ENCODE data around the gene SLC7A7. TPM values are rescaled to one million over a fixed set of nuclear protein-coding genes. Genes with fewer than 3 reads are reported as not detected.

The SLC7A7 gene
- total and polyA plus RNA-seq, 4 donors: 2.8 to 14.3 (median 8.8) TPM

GRCh38 chr14:22802860-22803686 is 12.2 kb downstream of the SLC7A7 start:
- H3K27ac ChIP-seq (ENCODE audit: low read depth in 1 of 2, low read length in 2 of 2): no peak overlapping the region
- no peaks in the 10 kb centered on the region for H3K27me3 ChIP-seq (ENCODE audit: control insufficient read depth in 4 of 4, insufficient read depth in 4 of 4, low read length in 3 of 4)
- H3K36me3 ChIP-seq (ENCODE audit: control insufficient read depth in 4 of 4, insufficient read depth in 3 of 4, low read depth in 1 of 4, low read length in 3 of 4): no peaks in the 10 kb centered on the region
- no peak overlapping the region for H3K4me3 ChIP-seq (ENCODE audit: low read depth in 1 of 3, low read length in 3 of 3)
- H3K9ac ChIP-seq (ENCODE audit: low read depth in 1 of 2, low read length in 2 of 2): no peak overlapping the region
- peaks cover 0 to 2% (median 0%) of the 10 kb centered on the region in 4 donors for H3K4me1 ChIP-seq (ENCODE audit: control insufficient read depth in 4 of 4, insufficient read depth in 4 of 4, low read length in 3 of 4)
- TF ChIP-seq TAF1 (conservative IDR thresholded peaks at IDR 0.05) (no peak), HNF4G (IDR thresholded peaks at IDR 0.05) (no peak), FOXA1 (IDR thresholded peaks at IDR 0.05) (no peak), ATF3 (IDR thresholded peaks at IDR 0.05) (no peak), CTCF (IDR thresholded peaks at IDR 0.05; ENCODE audit: low read depth, low read length, missing input control) (no peak), RXRA (IDR thresholded peaks at IDR 0.05) (no peak), HNF4A (conservative IDR thresholded peaks at IDR 0.05) (no peak), GABPA (IDR thresholded peaks at IDR 0.05 in 1 of 2, conservative IDR thresholded peaks at IDR 0.05 in 1 of 2) (no peak)
- DNase-seq (ENCODE audit: low spot score): no peak
- WGBS: 88% methylated on average over 12 of the region's 12 CpGs
- H3K9me3 ChIP-seq (ENCODE audit: control insufficient read depth in 4 of 4, low read length in 3 of 4): no peaks in the 10 kb centered on the region

- no peak overlapping the region for H3K27ac ChIP-seq (ENCODE audit: low read depth in 1 of 2, low read length in 2 of 2)
- H3K9ac ChIP-seq (ENCODE audit: low read depth in 1 of 2, low read length in 2 of 2): no peak overlapping the region
- no peaks in the 10 kb centered on the region for H3K36me3 ChIP-seq (ENCODE audit: control insufficient read depth in 4 of 4, insufficient read depth in 3 of 4, low read depth in 1 of 4, low read length in 3 of 4)
- H3K4me3 ChIP-seq (ENCODE audit: low read depth in 1 of 3, low read length in 3 of 3): no peak overlapping the region
- H3K9me3 ChIP-seq (ENCODE audit: control insufficient read depth in 4 of 4, low read length in 3 of 4): no peaks in the 10 kb centered on the region
- TF ChIP-seq HNF4A (conservative IDR thresholded peaks at IDR 0.05) (peak in 1 of 2 donors; percentile 27), ZBTB33 (IDR thresholded peaks at IDR 0.05) (no peak), FOXA1 (IDR thresholded peaks at IDR 0.05) (no peak), TAF1 (conservative IDR thresholded peaks at IDR 0.05) (no peak), SP1 (IDR thresholded peaks at IDR 0.05) (no peak), MAX (IDR thresholded peaks at IDR 0.05) (no peak), RXRA (IDR thresholded peaks at IDR 0.05) (peak in 1 of 2 donors; percentile 32), EGR1 (IDR thresholded peaks at IDR 0.05; ENCODE audit: low read depth in 2 of 2) (peak in 1 of 2 donors; percentile 26), NR2F2 (IDR thresholded peaks at IDR 0.05) (no peak), GABPA (IDR thresholded peaks at IDR 0.05 in 1 of 2, conservative IDR thresholded peaks at IDR 0.05 in 1 of 2) (no peak), CTCF (IDR thresholded peaks at IDR 0.05; ENCODE audit: low read depth, low read length, missing input control) (no peak), HNF4G (IDR thresholded peaks at IDR 0.05) (no peak), REST (IDR thresholded peaks at IDR 0.05) (no peak), YY1 (IDR thresholded peaks at IDR 0.05) (no peak), JUND (IDR thresholded peaks at IDR 0.05) (no peak), FOXA2 (IDR thresholded peaks at IDR 0.05) (no peak), RAD21 (IDR thresholded peaks at IDR 0.05) (no peak), ATF3 (IDR thresholded peaks at IDR 0.05) (no peak)
- H3K4me1 ChIP-seq (ENCODE audit: control insufficient read depth in 4 of 4, insufficient read depth in 4 of 4, low read length in 3 of 4): peaks cover 0 to 3% (median 1%) of the 10 kb centered on the region in 4 donors
- H3K27me3 ChIP-seq (ENCODE audit: control insufficient read depth in 4 of 4, insufficient read depth in 4 of 4, low read length in 3 of 4): no peaks in the 10 kb centered on the region
- 63% methylated on average over 8 of the region's 8 CpGs for WGBS
- DNase-seq (ENCODE audit: low spot score): no peak
These were observed 13.5 kb downstream of the SLC7A7 start for GRCh38 chr14:22801716-22802115.

Data from liver (tissue), 9 donors.